ENCODE data around the gene CPHXL. TPM values are rescaled to one million over a fixed set of nuclear protein-coding genes. Genes with fewer than 3 reads are reported as not detected.

CPHXL gene
- total and polyA plus RNA-seq, 2 of the 4 experiments (the other 2 are of a cell fraction) = not detected

DNA sequence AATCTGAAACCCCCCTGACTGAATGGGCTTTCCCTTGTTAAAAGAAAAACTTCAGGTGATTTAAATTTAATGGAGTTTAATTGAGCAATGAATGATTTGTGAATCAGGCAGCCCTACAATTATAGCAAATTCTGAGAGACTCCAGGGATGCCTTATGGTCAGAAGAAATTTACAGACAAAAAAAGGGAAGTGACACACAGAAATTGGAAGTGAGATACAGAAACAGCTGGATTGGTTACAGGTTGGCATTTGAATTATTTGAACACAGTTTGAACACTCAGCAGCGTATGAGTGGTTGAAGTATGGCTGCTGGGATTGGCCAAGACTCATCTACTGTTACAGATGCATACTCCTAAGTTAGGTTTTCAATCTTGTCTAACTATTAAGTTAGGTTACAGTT is 19.0 kb upstream of the CPHXL start:
- no peak for ATAC-seq (ENCODE audit: low read depth)
- Histone ChIP-seq H4K91ac (ENCODE audit: insufficient read depth, low read depth, low read length) (no peak overlapping the region), H4K20me1 (ENCODE audit: insufficient read depth, low read length) (no peaks in the 10 kb centered on the region), H3K23ac (ENCODE audit: low read depth, low read length) (no peak overlapping the region), H3K4me1 (ENCODE audit: control insufficient read depth, insufficient read depth, low read length) (no peaks in the 10 kb centered on the region), H2AK5ac (ENCODE audit: low read depth, low read length) (no peak overlapping the region), H3K14ac (replicated peaks; ENCODE audit: low read depth, low read length) (no peak overlapping the region), H3K9ac (ENCODE audit: low read depth, low read length) (no peak overlapping the region), H4K8ac (ENCODE audit: low read depth in 2 of 2, low read length in 2 of 2) (no peak overlapping the region), H3K27me3 (ENCODE audit: control insufficient read depth, insufficient read depth, low read length) (peaks cover 2% of the 10 kb centered on the region), H3K4me2 (ENCODE audit: low read depth, low read length) (no peak overlapping the region), H2AFZ (replicated peaks; ENCODE audit: low read length, poor library complexity) (no peak overlapping the region), H3K36me3 (ENCODE audit: control insufficient read depth, insufficient read depth, low read length) (no peaks in the 10 kb centered on the region), H3K18ac (ENCODE audit: low read depth, low read length) (no peak overlapping the region), H2BK5ac (ENCODE audit: low read depth, low read length, poor library complexity, severe bottlenecking) (no peak overlapping the region), H3K9me1 (ENCODE audit: insufficient read depth, low read length) (no peaks in the 10 kb centered on the region), H2BK120ac (ENCODE audit: low read depth, low read length) (no peak overlapping the region), H2BK15ac (ENCODE audit: low read depth, low read length) (no peak overlapping the region), H2AK9ac (replicated peaks; ENCODE audit: low read depth, low read length, poor library complexity) (no peak overlapping the region), H3K79me1 (ENCODE audit: low read depth in 1 of 2, low read length in 2 of 2) (no peaks in the 10 kb centered on the region), H3K4me3 (ENCODE audit: insufficient read depth, low read depth, low read length) (no peak overlapping the region), H2BK20ac (ENCODE audit: low read depth, low read length) (no peak overlapping the region), H4K5ac (ENCODE audit: low read depth, low read length) (no peak overlapping the region), H3K9me3 (ENCODE audit: control insufficient read depth, insufficient read depth, low read length) (peaks cover 9% of the 10 kb centered on the region), H3K27ac (ENCODE audit: insufficient read depth, low read length) (no peak overlapping the region), H3K4ac (ENCODE audit: low read depth, low read length) (no peak overlapping the region), H3K56ac (ENCODE audit: extremely low read depth, insufficient read depth, low read length) (no peak overlapping the region)
- dilution Hi-C loops (cut with HindIII; ENCODE audit: low sequenced_read_pairs, unreplicated experiment) (no loop called here), in situ Hi-C loops (cut with MboI; ENCODE audit: low sequenced_read_pairs) (no loop called here), intact Hi-C loops (cut with micrococcal nuclease) (no loop called here)
- BruUV-seq (replicated peaks) = no TSS peak
- TF ChIP-seq POLR2A (IDR thresholded peaks at IDR 0.05; ENCODE audit: low read depth, low read length) (no peak), SMC3 (IDR thresholded peaks at IDR 0.05; ENCODE audit: low read depth, low read length) (no peak), BHLHE40 (IDR thresholded peaks at IDR 0.05; ENCODE audit: low read depth, low read length) (no peak), RCOR1 (IDR thresholded peaks at IDR 0.05; ENCODE audit: insufficient replicate concordance, low read length) (no peak), MXI1 (IDR thresholded peaks at IDR 0.05; ENCODE audit: borderline replicate concordance, low read depth, low read length) (no peak), CEBPB (IDR thresholded peaks at IDR 0.05; ENCODE audit: low read depth, low read length) (no peak)
- TF ChIP-seq, protein P1, sequence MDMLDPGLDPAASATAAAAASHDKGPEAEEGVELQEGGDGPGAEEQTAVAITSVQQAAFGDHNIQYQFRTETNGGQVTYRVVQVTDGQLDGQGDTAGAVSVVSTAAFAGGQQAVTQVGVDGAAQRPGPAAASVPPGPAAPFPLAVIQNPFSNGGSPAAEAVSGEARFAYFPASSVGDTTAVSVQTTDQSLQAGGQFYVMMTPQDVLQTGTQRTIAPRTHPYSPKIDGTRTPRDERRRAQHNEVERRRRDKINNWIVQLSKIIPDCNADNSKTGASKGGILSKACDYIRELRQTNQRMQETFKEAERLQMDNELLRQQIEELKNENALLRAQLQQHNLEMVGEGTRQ (IDR thresholded peaks at IDR 0.05; ENCODE audit: low read depth, low read length) = no peak
- WGBS, 2 experiments (ENCODE audit: extremely low coverage in 2 of 2, insufficient read length in 1 of 2) = no CpG with 5 or more reads among the region's 1 CpG
- ChIA-PET CTCF (no interaction called here), POLR2A (ENCODE audit: unreplicated experiment) (interaction anchor here (0.5 kb wide), 1 partner anchor 189 kb away, joined by 3 read pairs; the partner anchor contains the start of gene TMEM231)
- DNase-seq = no peak

Data from IMR-90 (cell line).